VCaP (cell line): ENCODE results near the gene MBD6.

Experiments
- H3K27ac ChIP-seq: fragments of 450-650 bp; 2 replicates; pipeline ENCODE4 v1.5.1; 2017
- TF ChIP-seq, protein P1 (sequence below): fragments of 450-650 bp; conservative IDR thresholded peaks from 2 replicates; pipeline ENCODE4 v1.5.1; 2017; ENCODE audit warnings: mild to moderate bottlenecking, moderate library complexity

The MBD6 gene

DNA sequence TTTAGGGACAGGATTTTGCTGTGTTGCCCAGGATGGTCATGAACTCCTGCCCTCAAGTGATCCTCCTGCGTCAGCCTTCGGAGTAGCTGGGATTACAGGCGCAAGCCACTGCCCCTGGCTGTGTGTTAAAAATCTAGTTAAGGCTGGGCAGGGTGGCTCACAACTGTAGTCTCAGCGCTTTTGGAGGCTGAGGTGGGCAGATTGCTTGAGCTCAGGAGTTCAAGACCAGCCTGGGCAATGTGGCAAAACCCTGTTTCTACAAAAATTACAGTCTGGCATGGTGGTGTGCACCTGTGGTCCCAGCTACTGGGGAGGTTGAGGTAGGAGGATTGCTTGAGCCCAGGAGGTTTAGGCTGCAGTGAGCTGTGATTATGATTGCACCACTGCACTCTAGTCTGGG is 11.5 kb upstream of the MBD6 start:
- TF ChIP-seq, protein P1, sequence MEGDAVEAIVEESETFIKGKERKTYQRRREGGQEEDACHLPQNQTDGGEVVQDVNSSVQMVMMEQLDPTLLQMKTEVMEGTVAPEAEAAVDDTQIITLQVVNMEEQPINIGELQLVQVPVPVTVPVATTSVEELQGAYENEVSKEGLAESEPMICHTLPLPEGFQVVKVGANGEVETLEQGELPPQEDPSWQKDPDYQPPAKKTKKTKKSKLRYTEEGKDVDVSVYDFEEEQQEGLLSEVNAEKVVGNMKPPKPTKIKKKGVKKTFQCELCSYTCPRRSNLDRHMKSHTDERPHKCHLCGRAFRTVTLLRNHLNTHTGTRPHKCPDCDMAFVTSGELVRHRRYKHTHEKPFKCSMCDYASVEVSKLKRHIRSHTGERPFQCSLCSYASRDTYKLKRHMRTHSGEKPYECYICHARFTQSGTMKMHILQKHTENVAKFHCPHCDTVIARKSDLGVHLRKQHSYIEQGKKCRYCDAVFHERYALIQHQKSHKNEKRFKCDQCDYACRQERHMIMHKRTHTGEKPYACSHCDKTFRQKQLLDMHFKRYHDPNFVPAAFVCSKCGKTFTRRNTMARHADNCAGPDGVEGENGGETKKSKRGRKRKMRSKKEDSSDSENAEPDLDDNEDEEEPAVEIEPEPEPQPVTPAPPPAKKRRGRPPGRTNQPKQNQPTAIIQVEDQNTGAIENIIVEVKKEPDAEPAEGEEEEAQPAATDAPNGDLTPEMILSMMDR, result no peak
- no peak overlapping the region for H3K27ac ChIP-seq

DNA sequence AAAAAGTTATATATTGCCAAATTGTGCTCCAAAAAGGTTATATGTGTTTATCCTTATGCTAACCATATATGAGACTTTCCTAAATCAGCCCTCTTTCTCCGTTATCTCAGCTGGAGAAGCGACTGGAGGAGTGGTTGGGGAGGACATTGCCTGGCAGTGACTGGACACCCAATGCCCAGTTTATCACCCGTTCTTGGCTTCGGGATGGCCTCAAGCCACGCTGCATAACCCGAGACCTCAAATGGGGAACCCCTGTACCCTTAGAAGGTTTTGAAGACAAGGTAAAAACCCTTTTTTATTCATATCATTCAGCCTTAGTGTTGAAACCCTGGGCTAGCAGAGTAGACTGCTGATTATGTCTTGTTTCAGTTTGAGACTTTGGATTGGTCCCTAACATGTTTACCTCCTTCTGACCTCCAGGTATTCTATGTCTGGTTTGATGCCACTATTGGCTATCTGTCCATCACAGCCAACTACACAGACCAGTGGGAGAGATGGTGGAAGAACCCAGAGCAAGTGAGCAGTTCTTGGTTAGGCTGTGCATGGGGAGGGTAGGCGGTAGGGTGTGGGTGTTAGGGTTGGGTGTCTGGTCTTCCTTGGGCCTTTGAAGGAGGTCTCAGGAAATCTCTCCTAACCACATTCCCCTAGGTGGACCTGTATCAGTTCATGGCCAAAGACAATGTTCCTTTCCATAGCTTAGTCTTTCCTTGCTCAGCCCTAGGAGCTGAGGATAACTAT is 10.9 kb upstream of the MBD6 start:
- TF ChIP-seq, protein P1, result no peak
- peak overlapping the region; percentile 21; the same call in 1 of the 2 replicates for H3K27ac ChIP-seq

DNA sequence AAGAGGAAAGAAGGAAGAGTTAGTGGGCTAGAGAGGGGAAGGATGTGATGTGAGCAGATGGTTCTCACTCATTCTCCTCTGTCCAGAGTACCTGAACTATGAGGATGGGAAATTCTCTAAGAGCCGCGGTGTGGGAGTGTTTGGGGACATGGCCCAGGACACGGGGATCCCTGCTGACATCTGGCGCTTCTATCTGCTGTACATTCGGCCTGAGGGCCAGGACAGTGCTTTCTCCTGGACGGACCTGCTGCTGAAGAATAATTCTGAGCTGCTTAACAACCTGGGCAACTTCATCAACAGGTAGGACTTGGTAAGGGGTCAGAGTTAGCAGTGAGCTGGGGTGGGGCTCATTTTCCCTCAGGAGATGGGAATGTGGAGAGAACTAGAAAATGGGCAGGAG is 10.0 kb upstream of the MBD6 start:
- TF ChIP-seq, protein P1, result no peak
- peak overlapping the region; percentile 21 for H3K27ac ChIP-seq

DNA sequence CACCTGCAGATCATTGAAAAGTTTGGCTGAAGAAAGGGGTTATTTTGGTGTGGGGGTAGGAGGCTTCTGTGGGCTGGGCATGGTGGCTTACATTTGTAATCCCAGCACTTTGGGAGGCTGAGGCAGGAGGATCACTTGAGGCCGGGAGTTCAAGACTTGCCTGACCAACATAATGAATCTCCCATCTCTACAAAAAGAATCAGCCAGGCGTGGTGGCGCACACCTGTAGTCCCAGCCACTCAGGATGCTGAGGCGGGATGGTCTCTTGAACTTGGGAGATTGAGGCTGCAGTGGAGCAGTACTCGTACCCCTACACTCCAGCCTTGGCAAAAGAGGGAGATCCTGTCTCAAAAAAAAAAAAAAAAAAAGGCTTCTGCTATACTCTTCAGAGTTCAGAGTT is 9.4 kb upstream of the MBD6 start:
- peak overlapping the region; percentile 99 for H3K27ac ChIP-seq
- TF ChIP-seq, protein P1, result no peak

DNA sequence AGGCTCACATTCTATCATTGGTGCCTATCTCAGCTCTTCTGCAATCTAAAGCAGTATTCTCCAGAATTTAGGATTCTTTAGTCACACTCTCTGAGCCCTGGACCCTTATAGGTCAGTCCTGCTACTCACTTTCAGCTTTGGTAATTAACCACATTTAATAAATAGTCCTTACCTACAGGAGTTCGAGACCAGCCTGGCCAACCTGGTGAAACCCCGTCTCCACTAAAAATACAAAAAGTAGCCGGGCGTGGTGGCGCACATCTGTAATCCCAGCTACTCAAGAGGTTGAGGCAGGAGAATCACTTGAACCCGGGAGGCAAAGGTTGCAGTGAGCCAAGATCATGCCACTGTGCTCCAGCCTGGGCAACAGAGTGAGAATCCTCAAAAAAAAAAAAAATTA is 8.9 kb upstream of the MBD6 start:
- H3K27ac ChIP-seq, result peak overlapping the region; percentile 99

DNA sequence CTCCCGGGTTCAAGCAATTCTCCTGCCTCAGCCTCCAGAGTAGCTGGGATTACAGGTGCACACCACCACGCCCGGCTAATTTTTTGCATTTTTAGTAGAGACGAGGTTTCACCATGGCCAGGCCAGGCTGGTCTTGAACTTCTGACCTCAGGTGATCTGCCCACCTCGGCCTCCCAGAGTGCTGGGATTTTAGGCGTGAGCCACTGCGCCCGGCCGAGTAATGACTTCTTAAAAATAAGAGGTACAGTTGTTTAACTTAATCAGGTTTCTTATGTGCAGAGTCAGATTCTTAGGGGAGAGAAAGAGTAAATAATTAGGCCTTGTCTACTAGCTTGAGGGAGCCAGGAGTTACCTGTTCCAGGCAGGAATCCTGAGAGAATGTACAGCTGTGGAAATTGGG is 8.4 kb upstream of the MBD6 start:
- peak overlapping the region; percentile 99 for H3K27ac ChIP-seq

DNA sequence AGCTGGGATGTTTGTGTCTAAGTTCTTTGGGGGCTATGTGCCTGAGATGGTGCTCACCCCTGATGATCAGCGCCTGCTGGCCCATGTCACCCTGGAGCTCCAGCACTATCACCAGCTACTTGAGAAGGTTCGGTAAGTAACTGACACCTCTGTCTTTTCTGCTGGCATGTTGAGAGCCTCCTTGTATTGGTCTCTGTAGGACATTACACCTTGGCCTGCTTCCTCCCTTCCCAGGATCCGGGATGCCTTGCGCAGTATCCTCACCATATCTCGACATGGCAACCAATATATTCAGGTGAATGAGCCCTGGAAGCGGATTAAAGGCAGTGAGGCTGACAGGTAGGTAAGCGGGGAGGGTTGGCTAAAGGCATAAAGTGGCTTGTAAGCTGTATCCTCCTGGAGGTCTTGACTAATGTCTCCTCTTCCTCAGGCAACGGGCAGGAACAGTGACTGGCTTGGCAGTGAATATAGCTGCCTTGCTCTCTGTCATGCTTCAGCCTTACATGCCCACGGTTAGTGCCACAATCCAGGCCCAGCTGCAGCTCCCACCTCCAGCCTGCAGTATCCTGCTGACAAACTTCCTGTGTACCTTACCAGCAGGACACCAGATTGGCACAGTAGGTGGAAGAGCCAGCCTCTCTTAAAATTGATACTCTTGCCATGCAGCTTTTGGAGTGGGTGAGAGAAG is 7.8 kb upstream of the MBD6 start:
- TF ChIP-seq, protein P1, result no peak
- peak overlapping the region; percentile 99 for H3K27ac ChIP-seq

DNA sequence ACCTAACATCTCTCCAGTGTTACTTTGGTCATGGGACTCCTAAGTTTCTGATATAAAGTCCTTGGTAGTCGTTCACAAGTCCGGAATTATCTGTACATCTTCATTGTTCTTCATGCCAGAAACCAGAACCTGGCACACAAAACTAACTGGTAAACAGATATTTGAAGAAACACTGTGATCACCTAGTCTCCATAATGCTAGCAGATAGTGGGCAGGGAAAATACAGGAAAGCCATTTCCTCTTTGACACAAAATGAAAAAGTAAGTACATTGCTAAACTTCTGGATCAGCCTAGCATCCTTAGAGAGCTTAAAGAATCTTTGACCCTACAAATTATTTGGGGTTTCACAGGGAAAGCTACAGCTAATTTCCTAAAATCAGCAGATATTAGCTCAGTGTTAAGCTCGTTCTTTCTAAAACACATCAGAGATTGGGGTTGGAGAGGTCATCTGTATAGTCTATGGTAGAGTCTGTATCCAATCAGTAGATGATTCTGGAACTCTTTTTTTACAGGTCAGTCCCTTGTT is 7.2 kb upstream of the MBD6 start:
- peak overlapping the region; percentile 99 for H3K27ac ChIP-seq
- TF ChIP-seq, protein P1, result no peak
